ENCODE data around the gene ODC1. TPM values are rescaled to one million over a fixed set of nuclear protein-coding genes. Genes with fewer than 3 reads are reported as not detected.

ODC1 gene
- total and polyA plus RNA-seq, 2 donors (not counting 3 experiments of a cell fraction or from before 2014, with no cell fraction given) = 109 to 132 TPM

DNA sequence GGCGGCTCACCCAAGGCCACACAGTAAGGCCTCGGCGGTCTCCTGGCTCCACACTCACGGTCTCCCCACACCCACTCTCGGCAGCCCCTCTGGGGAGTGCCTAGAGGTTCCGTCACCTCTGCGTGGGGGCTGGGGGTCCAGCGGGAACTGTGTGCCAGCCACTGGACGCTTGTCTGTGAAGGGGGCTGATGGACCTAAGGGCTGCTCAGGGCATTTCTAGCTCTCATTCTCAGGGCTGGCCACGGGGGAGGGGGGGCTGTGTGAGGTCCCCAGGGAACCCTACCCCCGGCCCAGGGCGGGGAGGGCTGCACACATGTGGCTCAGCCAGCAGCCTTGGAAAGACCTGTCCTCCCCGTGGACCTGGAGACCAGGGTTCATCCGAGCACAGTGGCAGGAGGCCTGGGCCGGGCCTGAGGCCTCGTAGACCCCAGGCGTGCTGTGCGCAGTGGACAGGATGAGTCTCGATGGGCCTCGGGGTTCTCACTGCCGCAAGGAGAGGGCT is 27.1 kb upstream of the ODC1 start:
- H3K9ac ChIP-seq (replicated peaks; ENCODE audit: extremely low read depth, insufficient read depth, low read length) = no peak overlapping the region
- H3K27ac ChIP-seq (ENCODE audit: insufficient read depth, low read depth, low read length) = no peak overlapping the region
- H3K4me2 ChIP-seq (ENCODE audit: insufficient read depth, low read length) = no peak overlapping the region
- no peak overlapping the region for H3K4me3 ChIP-seq (replicated peaks in 1 of 3; ENCODE audit: insufficient read depth in 1 of 3, low read depth in 1 of 3, low read length in 3 of 3)
- BruUV-seq (replicated peaks) = no TSS peak
- CTCF ChIA-PET = no interaction called here
- H3K4me1 ChIP-seq (ENCODE audit: control insufficient read depth, extremely low read depth, insufficient read depth, low read length) = no peaks in the 10 kb centered on the region
- intact Hi-C loops (cut with micrococcal nuclease) (no loop called here), dilution Hi-C loops (cut with MboI; ENCODE audit: extremely low pct_ligation_motif_present, low sequenced_read_pairs) (no loop called here)
- no peaks in the 10 kb centered on the region for H4K20me1 ChIP-seq (replicated peaks; ENCODE audit: control insufficient read depth, extremely low read depth, insufficient read depth, low read length)
- H2AFZ ChIP-seq (ENCODE audit: low read depth, low read length) = no peak overlapping the region
- H3K79me2 ChIP-seq (ENCODE audit: control insufficient read depth, insufficient read depth, low read length) = no peaks in the 10 kb centered on the region
- TF ChIP-seq POLR2A (IDR thresholded peaks at IDR 0.05; ENCODE audit: low read depth, low read length) (no peak), POLR2AphosphoS5 (IDR thresholded peaks at IDR 0.05; ENCODE audit: insufficient read depth, low read depth, low read length) (no peak), EZH2 (IDR thresholded peaks at IDR 0.05; ENCODE audit: borderline replicate concordance, low read depth, low read length, severe bottlenecking) (no peak), FOS (IDR thresholded peaks at IDR 0.05; ENCODE audit: borderline replicate concordance, insufficient read depth, low read length) (no peak), MYC (IDR thresholded peaks at IDR 0.05; ENCODE audit: low read depth, low read length) (no peak)
- TF ChIP-seq, protein P1, sequence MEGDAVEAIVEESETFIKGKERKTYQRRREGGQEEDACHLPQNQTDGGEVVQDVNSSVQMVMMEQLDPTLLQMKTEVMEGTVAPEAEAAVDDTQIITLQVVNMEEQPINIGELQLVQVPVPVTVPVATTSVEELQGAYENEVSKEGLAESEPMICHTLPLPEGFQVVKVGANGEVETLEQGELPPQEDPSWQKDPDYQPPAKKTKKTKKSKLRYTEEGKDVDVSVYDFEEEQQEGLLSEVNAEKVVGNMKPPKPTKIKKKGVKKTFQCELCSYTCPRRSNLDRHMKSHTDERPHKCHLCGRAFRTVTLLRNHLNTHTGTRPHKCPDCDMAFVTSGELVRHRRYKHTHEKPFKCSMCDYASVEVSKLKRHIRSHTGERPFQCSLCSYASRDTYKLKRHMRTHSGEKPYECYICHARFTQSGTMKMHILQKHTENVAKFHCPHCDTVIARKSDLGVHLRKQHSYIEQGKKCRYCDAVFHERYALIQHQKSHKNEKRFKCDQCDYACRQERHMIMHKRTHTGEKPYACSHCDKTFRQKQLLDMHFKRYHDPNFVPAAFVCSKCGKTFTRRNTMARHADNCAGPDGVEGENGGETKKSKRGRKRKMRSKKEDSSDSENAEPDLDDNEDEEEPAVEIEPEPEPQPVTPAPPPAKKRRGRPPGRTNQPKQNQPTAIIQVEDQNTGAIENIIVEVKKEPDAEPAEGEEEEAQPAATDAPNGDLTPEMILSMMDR (IDR thresholded peaks at IDR 0.05; ENCODE audit: extremely low read depth in 1 of 2, insufficient read depth in 1 of 2, low read depth in 1 of 2, low read length in 2 of 2) = no peak
- peaks cover 2% of the 10 kb centered on the region in 2 experiments for H3K27me3 ChIP-seq (ENCODE audit: control insufficient read depth in 2 of 2, insufficient read depth in 2 of 2, low read length in 2 of 2)
- FAIRE-seq (no peak), DNase-seq (ENCODE audit: low read depth, low spot score) (no peak)
- POLR2A ChIA-PET = no interaction called here
- H3K9me3 ChIP-seq (replicated peaks; ENCODE audit: control insufficient read depth, insufficient read depth, low read length) = no peaks in the 10 kb centered on the region
- H3K9me1 ChIP-seq (replicated peaks; ENCODE audit: control insufficient read depth, extremely low read depth, insufficient read depth, low read length) = no peaks in the 10 kb centered on the region
- no peaks in the 10 kb centered on the region for H3K36me3 ChIP-seq (ENCODE audit: control insufficient read depth in 2 of 2, extremely low read depth in 1 of 2, insufficient read depth in 2 of 2, low read length in 2 of 2)
